HPDE6-E6E7 (cell line): Measurements from ENCODE around the gene NAV1.

Experiments used
- DNase-seq: peaks from one replicate; pipeline ENCODE4 v3.0.0; 2011; ENCODE audit warnings: missing footprints; ENCODE audit errors: extremely low spot score

The NAV1 gene

DNA sequence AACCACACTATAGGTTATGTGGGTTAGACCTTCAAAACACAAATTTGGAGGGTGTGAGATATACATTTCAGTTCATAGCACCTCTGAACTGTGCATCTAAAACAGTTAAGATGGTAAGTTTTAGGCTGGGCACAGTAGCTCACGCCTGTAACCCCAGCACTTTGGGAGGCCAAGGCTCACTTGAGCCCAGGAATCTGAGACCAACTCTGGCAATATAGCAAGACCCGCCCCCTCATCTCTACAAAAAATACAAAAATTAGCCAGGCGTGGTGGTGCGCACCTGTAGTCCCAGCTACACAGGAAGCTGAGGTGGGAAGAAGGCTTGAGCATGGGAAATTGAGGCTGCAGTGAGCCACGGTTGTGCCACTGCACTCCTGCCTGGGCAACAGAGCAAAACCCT, 47.9 kb downstream of the NAV1 start:
- no peak for DNase-seq

DNA sequence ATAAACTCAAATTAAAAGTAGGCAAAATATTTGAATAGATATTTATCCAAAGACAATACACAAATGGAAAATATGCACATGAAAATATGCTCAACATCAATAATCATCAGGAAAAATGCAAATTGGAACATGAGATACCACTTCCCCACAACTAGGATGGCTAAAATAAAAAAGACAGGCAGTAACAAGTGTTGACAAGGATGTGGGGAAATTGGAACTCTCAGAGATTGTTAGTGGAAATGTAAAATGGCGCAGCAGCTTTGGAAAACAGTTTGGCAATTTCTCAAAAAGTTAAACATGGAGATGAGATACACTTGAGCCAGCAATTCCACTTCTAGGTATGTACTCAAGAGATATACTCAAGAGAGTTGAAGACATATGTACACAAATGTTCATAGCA, 48.8 kb downstream of the NAV1 start:
- DNase-seq = no peak
